Pulmonary artery endothelial cell (primary cell): ENCODE data around the gene ACOT13. TPM values are rescaled to one million over a fixed set of nuclear protein-coding genes. Genes with fewer than 3 reads are reported as not detected.
"Not testable (repeated sequence)": the region's sequence is repeated elsewhere in the genome, so short reads cannot be mapped to it uniquely, and the experiment has no call there.

Experiments used
- DNase-seq: peaks from one replicate; pipeline ENCODE4 v3.0.0-alpha.2; 2011; ENCODE audit warnings: low read depth, low spot score
- total RNA-seq: library from RNA; depleted of rRNA; stranded (reverse); fragments of >200 nt; gene quantifications from 2 replicates; pipeline ENCODE4 v1.2.3, GENCODE V29; 2014

ACOT13 gene
- total RNA-seq: 6.7 and 7.9 TPM in 2 replicates

DNA sequence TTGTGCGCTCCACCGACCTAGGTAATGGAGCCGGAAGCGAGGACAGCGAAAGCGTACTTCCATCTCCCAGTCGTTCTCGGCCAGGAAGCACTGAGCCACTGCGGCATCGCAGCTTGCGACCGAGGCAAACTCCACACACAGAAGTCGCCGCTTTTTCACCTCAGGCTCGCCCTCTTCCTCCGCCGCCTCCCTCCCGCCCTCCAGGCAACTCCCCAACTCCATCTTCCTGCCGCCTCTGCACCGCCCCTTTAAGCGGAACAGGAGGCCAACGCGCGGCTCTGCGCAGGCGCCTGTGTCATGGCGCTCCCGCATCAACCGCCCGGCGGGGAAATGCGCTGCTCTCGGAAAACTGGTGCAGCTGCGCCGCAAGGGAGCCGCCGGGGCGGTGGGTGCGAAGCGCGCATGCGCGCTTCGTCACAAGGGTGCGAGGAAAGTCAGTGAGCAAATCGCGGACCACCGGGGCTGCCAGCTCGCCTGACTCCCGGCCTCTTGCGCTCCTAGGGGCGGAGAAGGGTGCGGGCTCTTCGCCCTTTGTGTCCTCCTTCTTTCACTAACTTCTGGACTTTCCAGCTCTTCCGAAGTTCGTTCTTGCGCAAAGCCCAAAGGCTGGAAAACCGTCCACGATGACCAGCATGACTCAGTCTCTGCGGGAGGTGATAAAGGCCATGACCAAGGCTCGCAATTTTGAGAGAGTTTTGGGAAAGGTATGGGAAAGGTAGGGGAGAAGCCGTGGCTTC is at the start of gene ACOT13, which contains the start of gene TDP2:
TSS of gene ACOT13 (plus strand) at position 437 of the 737 bp plus-strand sequence. CDS start at position 624, 187 bp downstream.
TSS of gene TDP2 (minus strand) at position 259 of the 737 bp plus-strand sequence. CDS start at position 222, 37 bp downstream.
- peak; percentile 88 for DNase-seq

DNA sequence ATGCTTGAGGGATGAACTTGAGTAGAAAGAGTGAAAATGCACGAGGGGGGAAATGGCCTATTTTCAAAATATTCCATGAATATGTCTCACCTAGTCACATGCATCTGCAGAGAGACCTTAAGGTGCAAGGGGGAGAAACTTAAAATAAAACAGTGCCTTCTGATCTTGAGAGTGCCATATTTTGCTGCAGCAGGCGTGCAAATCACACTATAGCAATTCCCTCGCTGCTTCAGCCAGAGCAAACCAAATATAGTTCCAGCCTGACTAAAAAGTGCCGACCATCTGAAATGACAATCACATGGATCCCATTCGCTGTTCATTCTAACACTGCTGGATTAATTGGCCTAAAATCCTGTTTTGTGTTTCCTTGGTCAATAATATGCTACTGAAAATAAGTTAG is 47.2 kb upstream of the ACOT13 start:
- DNase-seq: no peak

GRCh38 chr6:24620637-24621036 is 46.2 kb upstream of the ACOT13 start:
- no peak for DNase-seq

DNA sequence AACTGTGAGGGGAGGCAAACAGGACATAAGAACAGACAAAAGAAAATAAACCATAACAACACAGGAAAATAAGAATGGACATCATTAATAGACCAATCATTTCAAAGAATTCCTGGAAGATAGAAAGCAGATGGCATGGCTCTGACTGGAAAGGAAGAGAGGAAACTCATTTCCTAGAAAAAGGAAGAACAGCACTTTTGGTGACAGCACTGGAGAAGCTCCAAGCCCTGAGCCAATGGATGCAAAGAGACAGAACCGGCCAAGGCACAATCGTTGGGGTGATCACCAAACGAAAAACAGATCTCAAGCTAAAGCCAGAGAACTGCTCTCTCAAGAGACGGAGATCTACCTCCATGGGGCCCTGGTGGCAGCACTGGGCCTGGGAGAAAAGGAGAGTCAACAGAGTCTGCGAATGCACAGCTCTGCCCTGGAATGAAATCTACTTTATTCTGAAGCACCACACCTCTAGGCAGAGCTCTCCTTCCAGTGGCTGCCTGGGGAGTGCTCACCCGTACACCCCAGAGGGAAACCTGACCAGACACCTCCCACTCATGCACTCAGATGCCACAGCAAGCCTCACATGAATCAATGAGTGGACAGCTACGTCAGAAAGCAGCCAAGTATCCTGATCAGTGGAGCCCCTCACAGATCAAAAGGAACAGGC is 45.1 kb upstream of the ACOT13 start:
- no peak for DNase-seq

DNA sequence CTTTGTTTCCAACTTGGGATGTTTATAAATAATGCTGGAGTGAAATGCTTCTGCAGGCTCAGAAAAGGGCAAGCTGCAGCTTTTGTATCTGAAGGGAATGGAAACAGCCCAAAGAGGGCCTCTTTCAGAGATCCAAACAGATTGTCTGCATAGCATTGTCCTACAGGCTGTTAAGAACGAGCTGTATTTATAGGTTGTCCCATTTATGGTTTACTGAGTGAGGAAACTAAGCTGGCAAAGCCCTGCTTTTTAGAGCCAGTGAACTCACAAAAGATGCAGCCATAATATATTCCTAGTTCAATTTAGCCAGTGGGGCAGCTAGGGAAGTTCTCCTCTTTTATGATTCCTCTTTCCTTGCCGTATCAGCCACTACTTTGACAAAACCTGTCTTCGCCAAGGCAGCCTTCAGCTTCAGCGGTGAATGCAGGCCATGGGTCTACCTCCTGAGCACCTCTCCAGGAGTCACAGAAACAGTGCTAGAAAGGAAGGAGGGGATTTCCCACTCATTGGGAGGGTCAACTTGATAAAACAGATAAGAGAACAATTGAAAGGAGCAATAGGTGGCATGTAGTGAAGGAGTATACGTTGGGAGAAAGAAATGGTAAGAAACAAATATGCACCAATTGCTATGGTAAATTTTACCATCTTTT is 35.9 kb upstream of the ACOT13 start:
- no peak for DNase-seq

DNA sequence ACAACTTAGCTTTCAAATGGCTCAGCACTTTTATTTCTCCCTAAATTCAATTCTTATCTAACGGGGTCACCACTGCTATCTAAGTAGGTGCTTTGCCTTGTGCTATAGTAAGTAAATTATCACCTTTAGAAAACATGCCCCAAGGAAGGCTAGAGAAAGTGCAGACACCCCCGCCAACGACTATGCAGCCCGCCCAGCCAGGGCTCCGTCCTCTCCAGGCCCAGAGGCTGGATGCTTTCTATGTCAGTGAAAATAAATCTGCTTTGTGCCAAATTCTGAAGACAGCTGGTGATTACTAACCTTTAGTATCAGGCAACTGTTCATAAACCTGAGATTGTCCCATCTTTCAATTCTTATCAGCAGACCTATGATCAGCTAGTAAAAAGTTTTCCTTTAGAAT is 35.2 kb upstream of the ACOT13 start:
- DNase-seq: no peak

DNA sequence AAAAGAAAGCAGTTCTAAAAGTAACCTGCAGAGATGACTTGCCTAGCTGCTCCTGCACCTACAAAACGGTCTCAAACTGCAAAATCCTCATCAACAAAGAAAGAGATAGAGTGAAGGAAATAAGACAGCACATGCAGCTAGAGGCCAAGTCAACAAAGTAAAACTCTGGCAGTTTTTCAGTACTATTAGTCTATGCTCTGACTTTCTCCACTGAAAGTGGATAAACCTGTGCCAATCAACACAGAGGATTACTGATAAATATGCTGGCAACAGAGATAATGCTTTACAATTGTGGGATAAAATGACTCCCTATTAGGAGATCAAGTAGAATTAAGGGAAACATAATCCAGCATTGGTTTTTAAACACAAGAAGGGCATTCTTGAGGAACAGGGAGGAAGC is 34.3 kb upstream of the ACOT13 start:
- DNase-seq: no peak

GRCh38 chr6:24636681-24637080 is 30.2 kb upstream of the ACOT13 start:
- no peak for DNase-seq

GRCh38 chr6:24640166-24640565 is 26.7 kb upstream of the ACOT13 start:
- no peak for DNase-seq

DNA sequence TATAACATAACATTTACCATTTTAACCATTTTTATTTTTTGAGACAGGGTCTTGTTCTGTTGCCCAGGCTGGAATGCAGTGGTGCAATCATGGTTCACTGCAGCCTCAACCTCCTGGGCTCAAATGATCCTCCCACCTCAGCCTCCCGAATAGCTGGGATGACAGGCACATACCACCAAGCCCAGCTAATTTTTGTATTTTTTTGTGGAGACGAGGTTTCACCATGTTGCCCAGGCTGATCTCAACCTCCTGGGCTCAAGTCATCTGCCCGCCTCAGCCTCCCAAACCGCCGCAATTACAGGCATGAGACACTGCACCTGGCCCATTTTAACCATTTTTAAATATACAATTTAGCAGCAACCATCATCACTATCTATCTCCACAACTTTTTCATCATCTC is 26.2 kb upstream of the ACOT13 start:
- not testable (repeated sequence) for DNase-seq

- DNase-seq: no peak
Measured at GRCh38 chr6:24642061-24642460, 24.8 kb upstream of the ACOT13 start.

GRCh38 chr6:24643920-24644319 is 23.0 kb upstream of the ACOT13 start:
- no peak for DNase-seq

DNA sequence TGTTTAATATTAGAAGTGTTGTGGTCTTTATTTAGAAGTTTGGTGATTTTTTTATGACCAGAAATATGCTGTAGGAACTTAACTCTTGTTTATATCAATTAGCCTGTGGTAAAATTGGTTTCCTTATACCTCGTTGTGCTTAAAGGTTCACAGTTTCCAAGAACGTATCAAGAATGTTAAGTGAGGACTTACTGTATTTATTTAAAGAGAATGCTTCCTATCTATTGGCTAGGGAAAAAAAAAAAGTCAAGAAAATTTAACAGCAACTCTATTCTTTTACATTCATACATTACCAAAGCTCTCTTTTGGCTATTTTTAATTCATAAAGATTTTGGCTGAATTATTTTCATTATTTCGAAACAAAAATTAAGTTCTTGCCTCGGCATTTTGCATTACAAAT is 22.5 kb upstream of the ACOT13 start:
- no peak for DNase-seq

DNA sequence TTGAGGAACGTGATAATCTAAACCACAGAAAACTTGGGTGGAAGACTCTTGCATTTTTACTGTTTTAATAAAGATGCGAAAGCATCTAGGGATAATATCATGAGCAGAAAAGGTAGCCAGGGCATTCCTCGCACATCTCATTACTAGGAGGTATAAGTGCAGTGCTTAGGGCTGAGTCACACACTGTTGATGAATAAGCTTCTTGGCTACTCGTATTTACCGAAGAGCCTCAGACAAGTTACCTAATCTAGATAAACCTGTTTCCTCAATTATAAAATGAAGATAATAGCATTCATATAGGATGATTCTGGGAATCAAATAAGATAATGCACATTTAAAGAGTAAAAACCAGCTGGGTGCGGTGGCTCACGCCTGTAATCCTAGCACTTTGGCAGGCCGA is 20.1 kb upstream of the ACOT13 start:
- no peak for DNase-seq

DNA sequence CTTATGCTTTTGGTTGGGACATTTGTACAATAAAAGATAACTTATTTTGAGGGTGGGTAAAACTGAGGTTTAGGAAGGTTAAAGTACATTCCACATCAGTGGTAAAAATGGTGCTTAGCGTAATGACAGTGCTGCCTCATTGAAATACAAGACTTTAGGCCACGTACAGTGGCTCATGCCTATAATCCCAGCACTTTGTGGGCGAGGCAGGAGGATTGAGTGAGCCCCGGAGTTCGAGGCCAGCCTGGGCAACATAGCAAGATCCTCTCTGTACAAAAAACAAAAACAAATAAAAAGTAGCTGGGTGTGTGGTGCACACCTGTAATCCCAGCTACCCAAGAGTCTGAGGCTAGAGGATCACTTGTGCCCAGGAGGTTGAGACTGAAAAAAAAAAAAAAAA is 18.6 kb upstream of the ACOT13 start:
- no peak for DNase-seq

DNA sequence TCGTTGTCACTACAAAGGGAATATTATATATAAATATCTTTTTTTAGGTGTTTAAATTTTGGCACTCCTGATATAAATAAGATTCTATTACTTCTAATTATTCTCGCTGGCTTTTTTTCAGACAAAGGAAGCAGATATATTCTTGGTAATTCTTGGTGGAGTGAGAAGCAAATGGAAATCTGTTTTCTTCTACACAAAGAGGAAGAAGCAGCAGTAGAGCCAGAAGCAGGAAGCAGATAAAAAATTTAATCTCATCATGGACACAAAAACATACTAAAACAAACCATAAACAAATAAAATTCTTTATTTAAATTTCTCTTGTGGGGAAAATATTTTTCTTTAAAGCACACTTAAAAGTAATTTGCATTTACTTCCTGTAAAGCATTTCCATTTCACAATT is 17.2 kb upstream of the ACOT13 start:
- DNase-seq: no peak

DNA sequence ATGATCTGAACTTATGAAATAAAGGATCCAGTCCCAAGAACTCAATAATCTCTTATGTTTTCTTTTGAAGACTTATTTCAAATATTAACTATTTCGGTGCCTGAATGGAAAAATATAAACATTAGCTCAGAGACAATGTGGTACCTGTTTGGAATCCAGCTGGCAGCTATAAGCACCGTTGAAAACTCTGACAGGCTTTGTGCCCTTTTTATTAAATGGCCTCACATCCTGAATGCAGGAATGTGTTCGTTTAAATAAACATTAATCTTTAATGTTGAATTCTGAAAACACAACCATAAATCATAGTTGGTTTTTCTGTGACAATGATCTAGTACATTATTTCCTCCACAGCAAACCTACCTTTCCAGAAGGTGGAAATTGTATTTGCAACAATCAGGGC is 16.5 kb upstream of the ACOT13 start:
- no peak for DNase-seq

DNA sequence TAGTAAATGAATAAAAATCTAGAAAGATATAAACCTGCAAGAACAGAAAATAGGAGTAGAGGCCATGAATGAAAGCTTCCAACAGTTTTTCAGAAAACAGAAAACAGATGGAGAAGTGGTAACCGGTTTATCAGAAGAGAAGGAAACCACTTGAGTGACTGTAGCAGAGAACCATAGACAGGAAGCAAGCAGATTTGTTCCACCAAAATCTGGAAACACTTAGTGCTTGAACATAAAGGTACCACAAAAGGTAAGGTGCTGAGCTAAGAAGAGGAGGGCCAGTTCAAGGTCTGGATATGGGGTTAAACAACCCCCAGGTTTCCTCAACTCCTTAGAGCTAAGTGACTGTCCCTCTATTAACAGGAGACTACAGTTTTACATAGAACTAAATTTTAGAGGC is 11.7 kb upstream of the ACOT13 start:
- DNase-seq: no peak

GRCh38 chr6:24658573-24659560 is 8.0 kb upstream of the ACOT13 start:
- no peak for DNase-seq

- no peak for DNase-seq
Measured at GRCh38 chr6:24659561-24659960, 7.3 kb upstream of the ACOT13 start.

GRCh38 chr6:24660105-24660504 is 6.8 kb upstream of the ACOT13 start:
- no peak for DNase-seq
